NB4 (cell line): ENCODE data around the gene NSUN6.

Source experiments
- MYC ChIP-seq: IDR thresholded peaks from 2 replicates; pipeline ENCODE4 v1.6.1; 2011; ENCODE audit warnings: low read depth, low read length
- POLR2A ChIP-seq: IDR thresholded peaks from 2 replicates; pipeline ENCODE4 v1.6.1; 2011; ENCODE audit warnings: mild to moderate bottlenecking; ENCODE audit not compliant: insufficient read length; ENCODE audit errors: extremely low read depth
- TF ChIP-seq, protein P1 (sequence below): IDR thresholded peaks from one replicate; pipeline ENCODE4 v1.5.1; 2012; ENCODE audit warnings: low read depth, low read length
- TF ChIP-seq, protein P2 (sequence below): IDR thresholded peaks from 2 replicates; pipeline ENCODE4 v1.6.1; 2011; ENCODE audit warnings: low read depth, low read length

DNA sequence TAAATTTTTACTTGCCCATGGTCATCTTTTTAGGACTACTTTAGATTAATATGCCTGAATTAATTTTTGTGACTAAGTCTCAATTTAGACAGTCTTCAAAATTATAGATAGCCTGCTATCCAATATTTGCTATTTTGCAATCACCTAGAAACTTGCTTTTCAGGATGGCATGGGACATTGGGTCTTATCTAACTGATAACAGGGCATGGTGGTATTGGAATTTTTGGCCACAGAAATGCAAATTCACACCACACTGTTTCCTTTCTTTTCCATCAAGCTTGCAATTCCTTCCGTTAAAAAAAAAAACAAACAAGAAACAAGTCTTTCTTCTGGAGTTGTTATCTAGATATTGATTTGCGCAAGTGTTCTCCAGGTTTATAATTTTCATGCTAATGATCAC lies 16.6 kb upstream of the NSUN6 start:
- TF ChIP-seq, protein P1, sequence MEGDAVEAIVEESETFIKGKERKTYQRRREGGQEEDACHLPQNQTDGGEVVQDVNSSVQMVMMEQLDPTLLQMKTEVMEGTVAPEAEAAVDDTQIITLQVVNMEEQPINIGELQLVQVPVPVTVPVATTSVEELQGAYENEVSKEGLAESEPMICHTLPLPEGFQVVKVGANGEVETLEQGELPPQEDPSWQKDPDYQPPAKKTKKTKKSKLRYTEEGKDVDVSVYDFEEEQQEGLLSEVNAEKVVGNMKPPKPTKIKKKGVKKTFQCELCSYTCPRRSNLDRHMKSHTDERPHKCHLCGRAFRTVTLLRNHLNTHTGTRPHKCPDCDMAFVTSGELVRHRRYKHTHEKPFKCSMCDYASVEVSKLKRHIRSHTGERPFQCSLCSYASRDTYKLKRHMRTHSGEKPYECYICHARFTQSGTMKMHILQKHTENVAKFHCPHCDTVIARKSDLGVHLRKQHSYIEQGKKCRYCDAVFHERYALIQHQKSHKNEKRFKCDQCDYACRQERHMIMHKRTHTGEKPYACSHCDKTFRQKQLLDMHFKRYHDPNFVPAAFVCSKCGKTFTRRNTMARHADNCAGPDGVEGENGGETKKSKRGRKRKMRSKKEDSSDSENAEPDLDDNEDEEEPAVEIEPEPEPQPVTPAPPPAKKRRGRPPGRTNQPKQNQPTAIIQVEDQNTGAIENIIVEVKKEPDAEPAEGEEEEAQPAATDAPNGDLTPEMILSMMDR = no peak
- TF ChIP-seq POLR2A (no peak), MYC (no peak)
- TF ChIP-seq, protein P2, sequence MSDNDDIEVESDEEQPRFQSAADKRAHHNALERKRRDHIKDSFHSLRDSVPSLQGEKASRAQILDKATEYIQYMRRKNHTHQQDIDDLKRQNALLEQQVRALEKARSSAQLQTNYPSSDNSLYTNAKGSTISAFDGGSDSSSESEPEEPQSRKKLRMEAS = no peak
